Measurements from ENCODE around the gene ARHGEF40.

ARHGEF40 gene

GRCh38 chr14:21060614-21061346 lies 9.3 kb upstream of the ARHGEF40 start:
- Mint-ChIP-seq H3K4me3 (no peak overlapping the region), H3K27ac (no peak overlapping the region), H3K36me3 (ENCODE audit: low read depth) (no peaks in the 10 kb centered on the region), H3K4me1 (ENCODE audit: low read depth) (no peaks in the 10 kb centered on the region), H3K9me3 (no peaks in the 10 kb centered on the region), H3K27me3 (ENCODE audit: low read depth) (peaks cover 42% of the 10 kb centered on the region)
- DNase-seq (ENCODE audit: low spot score), result no peak

GRCh38 chr14:21061347-21061668 lies 8.8 kb upstream of the ARHGEF40 start:
- peaks cover 46% of the 10 kb centered on the region for H3K27me3 Mint-ChIP-seq (ENCODE audit: low read depth)
- no peak overlapping the region for H3K4me3 Mint-ChIP-seq
- H3K4me1 Mint-ChIP-seq (ENCODE audit: low read depth), result no peaks in the 10 kb centered on the region
- no peaks in the 10 kb centered on the region for H3K9me3 Mint-ChIP-seq
- no peaks in the 10 kb centered on the region for H3K36me3 Mint-ChIP-seq (ENCODE audit: low read depth)
- no peak for DNase-seq (ENCODE audit: low spot score)
- H3K27ac Mint-ChIP-seq, result no peak overlapping the region

DNA sequence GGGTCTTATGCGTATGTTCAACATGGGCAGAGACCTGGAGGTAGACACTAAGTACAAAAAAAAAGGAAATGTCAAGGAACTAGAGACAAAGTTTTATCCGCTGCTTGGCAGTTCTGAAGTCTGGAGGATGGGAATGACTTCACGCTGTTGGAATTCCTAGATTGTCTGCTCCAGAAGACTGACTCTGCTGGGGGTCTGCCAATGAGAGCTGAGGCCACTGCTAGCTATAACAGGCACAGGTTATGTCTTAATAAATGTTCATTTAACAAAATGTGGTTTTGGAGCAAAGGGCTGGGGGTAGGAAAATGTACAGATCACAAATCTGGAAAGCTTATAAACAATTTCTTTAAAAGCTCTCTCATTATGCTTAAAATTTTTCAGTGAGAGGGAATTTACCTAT lies 6.6 kb upstream of the ARHGEF40 start:
- peaks cover under 1% of the 10 kb centered on the region for H3K4me1 Mint-ChIP-seq (ENCODE audit: low read depth)
- no peaks in the 10 kb centered on the region for H3K9me3 Mint-ChIP-seq
- H3K36me3 Mint-ChIP-seq (ENCODE audit: low read depth), result no peaks in the 10 kb centered on the region
- no peak overlapping the region for H3K27ac Mint-ChIP-seq
- no peak overlapping the region for H3K4me3 Mint-ChIP-seq
- DNase-seq (ENCODE audit: low spot score), result no peak
- peaks cover 60% of the 10 kb centered on the region for H3K27me3 Mint-ChIP-seq (ENCODE audit: low read depth)

GRCh38 chr14:21066882-21067502 lies 3.1 kb upstream of the ARHGEF40 start:
- Mint-ChIP-seq H3K4me1 (ENCODE audit: low read depth) (peaks cover 20% of the 10 kb centered on the region), H3K27ac (no peak overlapping the region), H3K4me3 (no peak overlapping the region), H3K9me3 (no peaks in the 10 kb centered on the region), H3K36me3 (ENCODE audit: low read depth) (no peaks in the 10 kb centered on the region), H3K27me3 (ENCODE audit: low read depth) (peaks cover 75% of the 10 kb centered on the region)
- DNase-seq (ENCODE audit: low spot score), result no peak

DNA sequence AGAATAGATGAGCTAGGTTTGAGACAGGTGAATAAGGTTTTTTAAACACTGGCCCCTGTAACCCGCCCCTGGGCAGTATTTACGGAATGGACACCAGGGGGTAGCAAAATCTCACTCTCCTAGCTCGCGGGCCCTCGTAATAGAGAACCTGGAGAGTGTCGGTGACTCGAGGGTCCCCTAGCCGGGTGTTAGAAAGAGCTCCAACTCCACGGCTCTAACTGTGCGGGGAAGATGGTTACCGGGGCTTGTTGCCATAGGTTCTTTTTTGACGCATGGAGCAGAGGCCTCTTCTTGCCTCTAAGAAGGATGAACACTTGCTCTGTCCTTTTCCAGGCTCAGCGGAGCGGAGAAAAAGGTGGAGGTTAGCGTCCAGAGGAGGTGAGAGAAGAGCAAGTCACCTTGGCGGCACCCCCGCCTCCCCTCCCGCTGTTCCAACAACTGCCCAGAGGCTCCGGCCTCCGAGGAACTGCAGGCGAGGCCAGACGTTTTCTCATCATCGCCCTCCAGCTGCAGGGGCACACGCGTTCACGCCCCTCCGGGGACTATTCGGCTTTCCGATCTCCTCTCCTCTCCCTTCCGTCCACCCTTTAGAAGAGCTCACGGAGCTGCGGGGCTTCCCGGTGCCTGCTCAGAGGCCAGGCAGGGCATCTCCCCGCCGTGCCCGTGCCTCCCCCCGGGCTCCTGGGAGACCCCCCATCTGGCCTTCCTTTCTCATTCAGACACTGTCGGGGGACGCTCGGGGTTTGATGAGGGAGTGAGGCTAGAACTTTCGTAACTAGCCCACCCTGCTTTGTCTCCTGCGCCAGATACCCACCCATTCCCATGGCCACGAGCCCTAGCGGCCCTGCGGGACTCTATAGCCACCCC lies 1.4 kb upstream of the ARHGEF40 start:
- Mint-ChIP-seq H3K4me3 (peak overlapping the region; percentile 61), H3K36me3 (ENCODE audit: low read depth) (no peaks in the 10 kb centered on the region), H3K27ac (no peak overlapping the region), H3K27me3 (ENCODE audit: low read depth) (peaks cover 79% of the 10 kb centered on the region), H3K9me3 (no peaks in the 10 kb centered on the region), H3K4me1 (ENCODE audit: low read depth) (peaks cover 22% of the 10 kb centered on the region)
- DNase-seq (ENCODE audit: low spot score), result no peak

DNA sequence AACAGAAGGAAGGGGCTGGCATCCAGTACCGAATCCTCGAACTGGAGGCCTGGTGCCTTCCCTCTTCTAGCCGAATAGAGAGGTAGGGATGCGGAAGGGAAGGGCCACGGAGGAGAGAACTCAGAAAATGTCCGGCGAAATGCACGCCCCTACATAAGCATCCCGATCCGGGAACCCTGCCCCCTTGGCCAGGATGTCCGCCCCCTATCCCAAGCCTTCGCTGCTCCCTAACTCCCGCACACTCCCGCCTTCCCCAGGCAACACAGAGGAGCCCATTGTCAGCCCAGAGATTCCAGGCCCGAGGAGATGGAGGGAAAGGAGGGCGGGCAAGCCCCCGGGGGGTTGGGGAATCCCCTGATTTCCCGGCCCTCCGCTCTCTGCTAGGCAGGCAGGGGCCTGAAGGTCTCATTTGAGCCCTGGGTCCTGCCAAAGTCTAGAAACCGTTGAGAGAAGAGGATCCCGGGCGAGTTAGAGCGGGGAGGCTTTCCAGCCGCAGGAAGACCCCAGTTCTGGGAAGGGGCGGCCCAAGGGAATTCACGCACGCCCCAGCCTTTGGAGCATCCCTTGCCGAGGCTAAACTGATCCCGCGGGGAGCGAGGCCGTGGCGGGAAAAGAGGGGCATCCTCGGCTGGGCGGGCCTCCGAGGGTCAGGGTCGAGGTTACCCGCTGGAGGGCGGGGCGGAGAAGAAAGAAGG lies 569 bp upstream of the ARHGEF40 start:
- H3K27me3 Mint-ChIP-seq (ENCODE audit: low read depth), result peaks cover 79% of the 10 kb centered on the region

DNA sequence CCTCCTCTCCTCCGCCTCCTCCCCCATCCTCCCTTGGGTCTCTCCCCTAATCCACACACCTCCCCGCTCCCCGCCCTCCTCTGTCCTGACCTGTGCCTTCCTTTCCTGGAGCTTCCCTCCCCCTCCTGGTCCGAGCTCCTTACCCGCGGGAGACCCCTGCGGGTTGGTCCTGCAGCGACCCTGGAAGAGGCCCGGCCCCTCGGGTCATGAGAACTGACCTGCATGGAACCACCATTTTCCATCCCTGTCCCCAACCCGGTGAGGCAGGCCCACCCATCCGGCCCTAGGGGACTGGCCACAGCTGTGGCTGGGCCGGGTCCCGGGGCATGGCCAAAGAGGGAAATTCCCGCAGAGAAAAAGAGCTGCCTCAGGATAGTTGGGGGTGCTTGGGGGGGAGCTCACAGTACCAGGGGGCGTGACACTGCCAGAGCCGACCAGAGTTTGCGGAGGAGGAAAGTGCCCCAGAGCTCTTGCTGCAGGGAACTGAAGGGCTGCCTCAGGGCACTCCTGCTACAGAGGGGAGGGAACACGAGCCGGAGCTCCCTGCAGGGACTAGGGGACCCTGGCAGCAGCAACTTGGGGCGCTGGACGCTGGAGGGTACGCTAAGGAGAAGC lies 613 bp downstream of the ARHGEF40 start:
- peaks cover 22% of the 10 kb centered on the region for H3K4me1 Mint-ChIP-seq (ENCODE audit: low read depth)
- peaks cover 73% of the 10 kb centered on the region for H3K27me3 Mint-ChIP-seq (ENCODE audit: low read depth)
- no peak for DNase-seq (ENCODE audit: low spot score)
- H3K36me3 Mint-ChIP-seq (ENCODE audit: low read depth), result no peaks in the 10 kb centered on the region
- no peaks in the 10 kb centered on the region for H3K9me3 Mint-ChIP-seq
- peak overlapping the region; percentile 77 for H3K4me3 Mint-ChIP-seq
- H3K27ac Mint-ChIP-seq, result no peak overlapping the region

More for the DNA sequence above, 569 bp upstream of the ARHGEF40 start:
- no peak overlapping the region for H3K27ac Mint-ChIP-seq
- H3K4me3 Mint-ChIP-seq, result peak overlapping the region; percentile 61
- DNase-seq (ENCODE audit: low spot score), result no peak
- no peaks in the 10 kb centered on the region for H3K9me3 Mint-ChIP-seq
- peaks cover 22% of the 10 kb centered on the region for H3K4me1 Mint-ChIP-seq (ENCODE audit: low read depth)
- H3K36me3 Mint-ChIP-seq (ENCODE audit: low read depth), result no peaks in the 10 kb centered on the region

DNA sequence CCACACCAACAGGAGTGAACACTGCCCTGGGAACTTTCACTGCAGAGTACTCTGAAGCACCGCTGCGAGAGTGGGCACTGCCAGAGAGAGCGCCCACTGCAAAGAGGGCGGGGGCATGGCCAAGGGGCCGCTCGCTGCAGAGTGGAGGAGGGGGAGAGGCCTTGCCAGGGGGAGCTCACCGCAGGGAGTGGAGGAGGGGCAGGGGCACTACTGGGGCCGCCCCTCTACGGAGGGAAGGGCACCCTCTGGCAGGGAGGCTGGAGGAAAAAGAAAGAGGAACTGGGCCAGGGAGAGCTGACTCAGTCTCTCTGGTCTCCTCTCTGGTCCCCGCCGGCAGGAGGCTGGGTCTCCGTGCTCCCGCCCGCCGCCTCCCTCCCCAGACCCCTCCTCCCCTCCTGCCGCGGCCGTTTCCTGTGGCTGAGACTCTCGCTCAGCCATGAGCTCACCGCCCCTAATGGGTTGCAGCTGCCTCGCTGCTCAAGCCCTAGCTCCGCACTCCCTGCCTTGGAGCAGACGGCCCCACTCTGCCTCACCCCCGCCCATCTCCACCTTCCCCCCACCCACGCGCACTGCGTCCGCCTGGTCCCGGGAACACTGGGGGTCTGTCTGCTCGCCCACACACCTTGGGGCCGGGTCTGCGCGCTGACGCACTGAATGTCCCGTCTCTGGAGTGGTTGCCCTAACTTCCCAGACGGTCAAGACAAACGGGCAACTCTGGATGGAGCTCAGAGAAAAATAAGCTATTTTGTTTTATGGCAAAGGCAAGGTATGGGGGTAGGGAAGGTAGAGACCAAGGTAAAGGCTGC lies 1.3 kb downstream of the ARHGEF40 start:
- Mint-ChIP-seq H3K27me3 (ENCODE audit: low read depth) (peaks cover 69% of the 10 kb centered on the region), H3K36me3 (ENCODE audit: low read depth) (no peaks in the 10 kb centered on the region), H3K9me3 (no peaks in the 10 kb centered on the region), H3K27ac (no peak overlapping the region), H3K4me3 (peak overlapping the region; percentile 77), H3K4me1 (ENCODE audit: low read depth) (peaks cover 22% of the 10 kb centered on the region)
- no peak for DNase-seq (ENCODE audit: low spot score)

DNA sequence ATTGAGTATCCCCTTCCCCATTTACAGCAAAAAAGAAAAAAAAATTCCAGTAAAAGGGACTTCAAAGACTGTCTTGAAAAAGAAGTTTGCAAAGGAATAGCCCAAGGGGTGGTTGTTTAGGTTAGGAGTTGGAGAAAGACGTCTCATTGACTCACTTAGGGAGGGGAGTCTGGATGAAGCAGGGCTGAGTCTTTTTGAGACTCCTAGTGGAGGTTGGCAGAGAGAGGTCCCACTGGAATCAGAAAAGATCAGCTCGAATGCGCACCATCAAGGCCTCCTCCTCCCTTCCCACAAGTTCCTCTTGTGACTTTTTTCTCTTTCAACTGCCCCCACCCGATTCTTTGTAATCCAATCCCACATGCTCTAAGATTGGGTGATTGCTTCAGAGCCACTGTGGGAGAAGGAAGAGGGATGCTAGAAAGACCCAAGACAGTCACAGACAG lies 1.9 kb downstream of the ARHGEF40 start:
- Mint-ChIP-seq H3K9me3 (no peaks in the 10 kb centered on the region), H3K36me3 (ENCODE audit: low read depth) (no peaks in the 10 kb centered on the region), H3K4me1 (ENCODE audit: low read depth) (peaks cover 22% of the 10 kb centered on the region), H3K27ac (no peak overlapping the region), H3K4me3 (peak overlapping the region; percentile 77), H3K27me3 (ENCODE audit: low read depth) (peaks cover 63% of the 10 kb centered on the region)
- no peak for DNase-seq (ENCODE audit: low spot score)

GRCh38 chr14:21072781-21073339 lies 2.8 kb downstream of the ARHGEF40 start:
- Mint-ChIP-seq H3K9me3 (no peaks in the 10 kb centered on the region), H3K4me3 (no peak overlapping the region), H3K27ac (no peak overlapping the region), H3K27me3 (ENCODE audit: low read depth) (peaks cover 55% of the 10 kb centered on the region), H3K36me3 (ENCODE audit: low read depth) (no peaks in the 10 kb centered on the region), H3K4me1 (ENCODE audit: low read depth) (peaks cover 22% of the 10 kb centered on the region)
- DNase-seq (ENCODE audit: low spot score), result no peak

DNA sequence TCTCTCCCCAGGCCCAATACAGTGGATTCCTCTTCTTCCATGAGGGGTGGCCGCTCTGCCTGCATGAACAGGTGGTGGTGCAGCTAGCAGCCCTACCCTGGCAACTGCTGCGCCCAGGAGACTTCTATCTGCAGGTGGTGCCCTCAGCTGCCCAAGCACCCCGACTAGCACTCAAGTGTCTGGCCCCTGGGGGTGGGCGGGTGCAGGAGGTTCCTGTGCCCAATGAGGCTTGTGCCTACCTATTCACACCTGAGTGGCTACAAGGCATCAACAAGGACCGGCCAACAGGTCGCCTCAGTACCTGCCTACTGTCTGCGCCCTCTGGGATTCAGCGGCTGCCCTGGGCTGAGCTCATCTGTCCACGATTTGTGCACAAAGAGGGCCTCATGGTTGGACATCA lies 3.8 kb downstream of the ARHGEF40 start:
- peaks cover 47% of the 10 kb centered on the region for H3K27me3 Mint-ChIP-seq (ENCODE audit: low read depth)
- H3K4me3 Mint-ChIP-seq, result no peak overlapping the region
- no peaks in the 10 kb centered on the region for H3K36me3 Mint-ChIP-seq (ENCODE audit: low read depth)
- no peak overlapping the region for H3K27ac Mint-ChIP-seq
- H3K9me3 Mint-ChIP-seq, result no peaks in the 10 kb centered on the region
- no peak for DNase-seq (ENCODE audit: low spot score)
- peaks cover 17% of the 10 kb centered on the region for H3K4me1 Mint-ChIP-seq (ENCODE audit: low read depth)

- DNase-seq (ENCODE audit: low spot score), result no peak
- Mint-ChIP-seq H3K9me3 (no peaks in the 10 kb centered on the region), H3K36me3 (ENCODE audit: low read depth) (no peaks in the 10 kb centered on the region), H3K4me3 (no peak overlapping the region), H3K27ac (no peak overlapping the region), H3K4me1 (ENCODE audit: low read depth) (peaks cover 14% of the 10 kb centered on the region), H3K27me3 (ENCODE audit: low read depth) (peaks cover 40% of the 10 kb centered on the region)
Observed at GRCh38 chr14:21074398-21075272, 4.5 kb downstream of the ARHGEF40 start.
